Measurements from ENCODE around the gene DUS1L.
A peak's percentile ranks its signal among the peaks of the same experiment; 100 is the strongest.
"Not testable (repeated sequence)": the region's sequence is repeated elsewhere in the genome, so short reads cannot be mapped to it uniquely, and the experiment has no call there.

The DUS1L gene

GRCh38 chr17:82039695-82040299 is 25.8 kb downstream of the DUS1L start:
- DNase-seq (no peak), ATAC-seq (no peak)

- not testable (repeated sequence) for ATAC-seq, DNase-seq
Measured at GRCh38 chr17:82038796-82039409, 26.7 kb downstream of the DUS1L start.

GRCh38 chr17:82037889-82038195 is 27.8 kb downstream of the DUS1L start:
- ATAC-seq (no peak), DNase-seq (no peak)

- DNase-seq = peak; percentile 97
- peak; percentile 96 for ATAC-seq
Measured at GRCh38 chr17:82037092-82037888, 28.3 kb downstream of the DUS1L start, which contains the start of gene DCXR. Gene DCXR, minus strand, starts transcription at chr17:82037697. Its CDS starts 15 bp downstream, at chr17:82037682.

GRCh38 chr17:82036634-82037091 is 28.9 kb downstream of the DUS1L start:
- ATAC-seq (no peak), DNase-seq (no peak)

- no peak for ATAC-seq
Measured at GRCh38 chr17:82035956-82036633, 29.5 kb downstream of the DUS1L start.

GRCh38 chr17:82035488-82035887 is 30.1 kb downstream of the DUS1L start:
- no peak for DNase-seq
- no peak for ATAC-seq

More at GRCh38 chr17:82035956-82036633, 29.5 kb downstream of the DUS1L start:
- DNase-seq = no peak

- no peak for ATAC-seq
- no peak for DNase-seq
Measured at GRCh38 chr17:82034371-82035011, 31.1 kb downstream of the DUS1L start.

GRCh38 chr17:82033359-82034085 is 32.1 kb downstream of the DUS1L start:
- DNase-seq (no peak), ATAC-seq (no peak)

GRCh38 chr17:82031885-82032627 is 33.5 kb downstream of the DUS1L start:
- ATAC-seq (peak; percentile 30), DNase-seq (peak; percentile 49)

GRCh38 chr17:82031303-82031884 is 34.2 kb downstream of the DUS1L start, which contains the start of gene RAC3:
Gene RAC3, plus strand, starts transcription at chr17:82031678. Its CDS starts 84 bp downstream, at chr17:82031762.
- peak; percentile 10 for ATAC-seq
- peak; percentile 31 for DNase-seq

GRCh38 chr17:82030470-82031302 is 34.9 kb downstream of the DUS1L start:
- ATAC-seq = peak; percentile 61

GRCh38 chr17:82029990-82030469 is 35.6 kb downstream of the DUS1L start:
- ATAC-seq = no peak
- no peak for DNase-seq

More at GRCh38 chr17:82030470-82031302, 34.9 kb downstream of the DUS1L start:
- peak; percentile 87 for DNase-seq

- DNase-seq (no peak), ATAC-seq (no peak)
Measured at GRCh38 chr17:82029391-82029790, 36.2 kb downstream of the DUS1L start.

GRCh38 chr17:82028966-82029365 is 36.6 kb downstream of the DUS1L start:
- no peak for ATAC-seq
- no peak for DNase-seq

- DNase-seq (no peak), ATAC-seq (no peak)
Measured at GRCh38 chr17:82028246-82028645, 37.4 kb downstream of the DUS1L start.

- ATAC-seq (no peak), DNase-seq (no peak)
Measured at GRCh38 chr17:82025401-82026107, 40.0 kb downstream of the DUS1L start.

- DNase-seq (no peak), ATAC-seq (no peak)
Measured at GRCh38 chr17:82024859-82025258, 40.7 kb downstream of the DUS1L start.
